Testis (tissue), 3 donors: ENCODE data around the gene SIPA1L2. TPM values are rescaled to one million over a fixed set of nuclear protein-coding genes. Genes with fewer than 3 reads are reported as not detected.
A peak's percentile ranks its signal among the peaks of the same experiment; 100 is the strongest.

Source experiments
- DNase-seq: peaks from one replicate; pipeline ENCODE4 v3.0.0-alpha.2; 2019
- H3K27ac ChIP-seq, 2 donors: fragments of 200-600 bp; sonication (generic); one replicate each; pipeline ENCODE4 v1.5.1; 2019
- H3K27me3 ChIP-seq: fragments of 200-600 bp; sonication (generic); one replicate; pipeline ENCODE4 v1.5.1; 2019
- H3K36me3 ChIP-seq: fragments of 200-600 bp; sonication (generic); one replicate; pipeline ENCODE4 v1.5.1; 2017; ENCODE audit warnings: low read depth; ENCODE audit errors: missing control alignments
- H3K4me1 ChIP-seq: fragments of 200-600 bp; sonication (generic); one replicate; pipeline ENCODE4 v1.5.1; 2019
- H3K4me3 ChIP-seq, 2 donors: fragments of 200-600 bp; sonication (generic); one replicate each; pipeline ENCODE4 v1.5.1; 2017 to 2019
- H3K9me3 ChIP-seq: fragments of 200-600 bp; sonication (generic); one replicate; pipeline ENCODE4 v1.5.1; 2017
- CTCF ChIP-seq, 3 experiments: fragments of 450-650 bp in 2 of 3; fragments of 200-600 bp in 1 of 3; sonication (generic) in 1 of 3; IDR thresholded peaks; one replicate each; pipeline ENCODE4 v1.5.1; 2016 to 2019; ENCODE audit warnings: antibody characterized with exemption in 3 of 3, mild to moderate bottlenecking in 2 of 3, moderate library complexity in 1 of 3
- POLR2A ChIP-seq: fragments of 450-650 bp; IDR thresholded peaks from one replicate; pipeline ENCODE4 v1.6.1; 2017; ENCODE audit warnings: antibody characterized with exemption, mild to moderate bottlenecking, moderate library complexity
- WGBS, 2 donors: methylation state at CpG; one replicate each; pipeline ENCODE4 v1.1.5; 2018; 5-methylcytosine and 5-hydroxymethylcytosine counted together
- intact Hi-C: fragments of 100-400 bp; cut with DNase I; formaldehyde crosslinking; loops from one replicate; pipeline ENCODE4 v1.15.1; 2023; ENCODE audit warnings: low total_unique reads
- polyA plus RNA-seq: library from polyadenylated mRNA; stranded (reverse); fragments of 350-450 nt; fragmentation: Illumina TruSeq; extraction: RNeasy Lipid Tissue Mini Kit (QIAGEN cat#74804); gene quantifications from one replicate; pipeline ENCODE4 v1.2.3, GENCODE V29; 2014; ENCODE audit warnings: low read depth, low replicate concordance; ENCODE audit not compliant: insufficient read depth
- total RNA-seq, 2 donors: library from RNA; depleted of rRNA; stranded (reverse); fragments of >200 nt; gene quantifications; one replicate each; pipeline ENCODE4 v1.2.3, GENCODE V29; 2016

SIPA1L2 gene
- total and polyA plus RNA-seq, 3 donors from 2014 or later = 19.5 to 43.4 (median 36.1) TPM

- 1 to 4% methylated on average over 3 to 82 of the region's 96 CpGs for WGBS, 2 donors
- DNase-seq = peak; percentile 39
- intact Hi-C loops = loop anchor here (10.0 kb wide), 1 partner anchor 615 kb away; no protein-coding TSS in a partner anchor
- Histone ChIP-seq H3K27ac (peak overlapping the region in 1 of 2 donors; percentile 88), H3K4me3 (peak overlapping the region; percentile 73 to 75), H3K36me3 (no peaks in the 10 kb centered on the region), H3K9me3 (no peaks in the 10 kb centered on the region), H3K4me1 (peaks cover 4% of the 10 kb centered on the region), H3K27me3 (no peaks in the 10 kb centered on the region)
- TF ChIP-seq CTCF (IDR thresholded peaks at IDR 0.05) (no peak), POLR2A (no peak)
Measured at GRCh38 chr1:232629250-232630046, 485 bp downstream of the SIPA1L2 start.

GRCh38 chr1:232628335-232629249 is 1.3 kb downstream of the SIPA1L2 start:
- H3K4me1 ChIP-seq = peaks cover 4% of the 10 kb centered on the region
- H3K27me3 ChIP-seq = no peaks in the 10 kb centered on the region
- TF ChIP-seq CTCF (IDR thresholded peaks at IDR 0.05) = peak in 2 of 3 experiments; percentile 10 to 27
- TF ChIP-seq POLR2A = no peak
- 15 to 21% methylated on average over 13 of the region's 13 CpGs for WGBS, 2 donors
- no peaks in the 10 kb centered on the region for H3K9me3 ChIP-seq
- intact Hi-C loops = no loop called here
- H3K36me3 ChIP-seq = no peaks in the 10 kb centered on the region
- H3K27ac ChIP-seq = peak overlapping the region in 1 of 2 donors; percentile 88
- H3K4me3 ChIP-seq = peak overlapping the region; percentile 73 to 75
- DNase-seq = peak; percentile 22

- Histone ChIP-seq H3K36me3 (no peaks in the 10 kb centered on the region), H3K4me3 (no peak overlapping the region), H3K27me3 (no peaks in the 10 kb centered on the region), H3K9me3 (no peaks in the 10 kb centered on the region), H3K27ac (no peak overlapping the region), H3K4me1 (peaks cover 4% of the 10 kb centered on the region)
- intact Hi-C loops = no loop called here
- WGBS, 2 donors = 37 to 49% methylated on average over 4 of the region's 4 CpGs
- DNase-seq = no peak
- TF ChIP-seq POLR2A = no peak
- TF ChIP-seq CTCF (IDR thresholded peaks at IDR 0.05) = peak in 1 of 3 experiments; percentile 29
Measured at GRCh38 chr1:232627645-232628334, 2.1 kb downstream of the SIPA1L2 start.

- H3K27ac ChIP-seq = no peak overlapping the region
- DNase-seq = no peak
- no peaks in the 10 kb centered on the region for H3K27me3 ChIP-seq
- intact Hi-C loops = no loop called here
- TF ChIP-seq POLR2A (no peak), CTCF (IDR thresholded peaks at IDR 0.05) (no peak)
- no peaks in the 10 kb centered on the region for H3K36me3 ChIP-seq
- 63 to 70% methylated on average over 4 of the region's 4 CpGs for WGBS, 2 donors
- no peaks in the 10 kb centered on the region for H3K9me3 ChIP-seq
- H3K4me1 ChIP-seq = peaks cover 4% of the 10 kb centered on the region
- no peak overlapping the region for H3K4me3 ChIP-seq
Measured at GRCh38 chr1:232627171-232627570, 2.8 kb downstream of the SIPA1L2 start.
